HG03571 (cell line): ENCODE data around the gene RPP25L.

Experiments used
- ATAC-seq: cut with Tn5 transposase; IDR thresholded peaks from one replicate; pipeline ENCODE4 v1.9.1; 2021; ENCODE audit not compliant: unreplicated experiment

Gene RPP25L

DNA sequence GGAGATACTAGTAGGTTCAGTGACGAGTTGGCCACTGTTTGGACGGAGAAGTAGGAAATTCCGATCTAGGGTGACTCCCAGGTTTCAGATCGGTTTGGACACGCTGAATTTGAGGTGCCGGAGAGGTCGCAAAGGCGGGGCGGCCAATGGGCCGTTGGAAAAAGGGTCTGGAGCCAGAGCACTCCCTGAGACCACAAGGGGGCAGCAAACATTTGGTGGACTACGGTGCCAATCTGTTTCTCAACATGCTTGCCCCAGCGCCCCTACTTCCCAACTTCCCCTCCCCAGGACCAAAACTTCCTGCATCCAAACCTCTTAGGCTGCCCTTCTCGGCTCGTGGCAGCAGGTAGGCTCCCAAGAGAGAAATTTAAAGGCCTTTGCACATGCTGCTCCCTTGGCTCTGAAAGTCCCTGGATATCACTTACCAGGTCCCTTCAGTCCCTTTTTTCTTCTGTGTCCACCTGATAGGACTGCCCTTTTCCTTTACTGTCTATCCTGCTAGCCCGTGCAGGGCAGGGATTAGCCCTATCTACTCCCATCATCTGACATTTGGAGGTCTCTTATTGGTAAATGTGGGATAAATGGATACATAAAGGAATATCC, 992 bp upstream of the RPP25L start:
- ATAC-seq, result no peak

GRCh38 chr9:34611251-34611810, 566 bp downstream of the RPP25L start:
- no peak for ATAC-seq

- ATAC-seq, result no peak
Observed at GRCh38 chr9:34610434-34611206, 1.3 kb downstream of the RPP25L start.

DNA sequence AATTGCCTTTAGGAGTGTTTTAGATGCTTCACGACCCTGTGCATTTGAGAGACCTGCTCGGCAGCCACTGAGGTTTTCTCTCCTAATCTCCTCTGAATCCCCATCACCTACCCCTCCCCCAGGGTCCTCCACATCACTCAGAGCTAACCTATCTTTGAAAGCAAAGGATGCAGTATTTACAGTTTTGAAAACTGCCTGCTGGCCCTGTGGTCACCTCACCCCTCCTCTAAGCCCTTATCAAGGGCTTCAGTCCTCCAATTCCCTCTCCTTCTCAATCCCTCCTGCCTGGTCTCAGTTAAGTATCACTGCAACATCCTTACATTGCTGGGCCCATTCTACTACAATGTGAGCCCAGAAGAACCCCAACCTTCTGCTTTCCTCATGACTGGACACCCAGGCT, 4.6 kb downstream of the RPP25L start:
- ATAC-seq, result no peak

- no peak for ATAC-seq
Observed at GRCh38 chr9:34606905-34607304, 5.0 kb downstream of the RPP25L start.

GRCh38 chr9:34606190-34606589, 5.7 kb downstream of the RPP25L start:
- ATAC-seq, result no peak

DNA sequence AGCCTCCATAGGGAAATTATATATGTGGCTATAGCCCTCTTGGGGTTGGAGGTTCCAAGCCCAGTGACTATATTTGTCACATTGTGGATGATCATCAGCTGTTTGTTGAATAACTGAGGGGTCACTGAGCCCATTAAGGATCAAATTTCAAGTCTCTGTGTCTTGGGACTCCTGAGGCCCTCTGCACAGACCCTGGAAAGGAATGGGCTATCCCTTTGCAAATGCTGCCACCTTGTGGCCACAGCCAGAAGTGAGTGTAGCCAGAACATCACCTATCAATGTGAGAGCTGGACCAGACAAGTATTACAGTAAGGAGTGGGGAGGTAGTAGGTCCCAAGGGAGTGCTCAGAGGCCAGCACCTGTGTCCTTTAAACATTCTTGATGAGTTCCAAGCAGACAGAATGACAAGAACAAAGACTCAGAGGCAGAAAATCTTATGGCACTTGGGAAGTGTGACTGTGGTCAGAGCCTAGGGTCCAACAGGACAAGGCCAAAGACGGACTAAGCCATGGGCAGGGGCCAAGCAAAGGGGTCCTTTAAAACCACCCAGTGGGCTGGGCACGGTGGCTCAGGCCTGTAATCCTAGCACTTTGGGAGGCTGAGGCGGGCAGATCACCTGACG, 8.2 kb downstream of the RPP25L start:
- no peak for ATAC-seq

DNA sequence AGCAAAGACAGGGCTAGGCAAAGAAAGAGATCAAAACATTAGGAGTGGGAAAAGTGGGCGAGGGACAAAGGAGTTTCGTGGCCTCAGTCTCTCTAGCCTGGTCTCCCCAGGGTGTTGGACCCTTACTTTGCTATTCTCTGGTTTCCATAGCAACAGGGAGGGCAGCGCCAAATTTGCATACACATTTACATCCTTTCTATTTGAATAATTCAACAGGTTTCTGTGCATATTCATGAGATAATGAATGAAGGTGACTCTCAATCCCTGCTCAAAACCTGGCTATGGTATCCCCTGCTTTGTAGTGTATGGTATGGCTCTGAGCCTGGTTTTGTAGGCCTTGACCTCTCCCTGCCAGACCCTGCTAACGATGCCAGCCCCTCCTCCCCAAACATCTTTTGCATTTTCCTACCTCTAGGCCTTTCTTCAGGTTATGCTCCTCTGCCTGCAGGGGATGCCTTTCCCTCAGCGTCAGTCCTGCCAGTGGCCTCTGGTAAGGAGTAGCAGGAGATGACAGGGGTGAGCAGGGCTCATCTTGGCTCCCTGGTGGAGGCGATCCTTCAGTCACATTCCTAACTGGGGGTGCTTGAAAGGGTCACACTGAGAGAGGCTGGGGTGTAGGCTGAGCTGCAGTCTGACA, 9.8 kb downstream of the RPP25L start:
- no peak for ATAC-seq

- no peak for ATAC-seq
Observed at GRCh38 chr9:34600908-34601307, 11.0 kb downstream of the RPP25L start.

DNA sequence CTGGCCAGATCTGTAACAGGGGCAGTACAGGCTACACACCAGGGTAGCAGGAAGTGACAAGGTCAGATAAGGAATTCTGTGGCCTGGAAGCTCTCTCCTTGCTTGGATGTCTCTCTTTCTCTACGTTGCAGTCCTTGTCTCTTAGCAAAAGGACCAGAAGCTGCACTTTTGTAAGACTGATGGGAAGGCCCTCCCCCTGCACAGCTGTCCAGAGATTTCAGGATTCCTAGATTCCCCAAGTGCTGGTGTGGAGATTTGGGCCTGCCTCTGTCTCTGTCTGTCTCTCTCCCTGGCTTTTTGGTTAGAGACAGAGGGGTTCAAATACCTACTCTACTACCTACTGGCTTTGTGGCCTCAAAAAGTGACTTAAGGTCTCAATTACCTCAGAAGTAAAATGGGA, 12.4 kb downstream of the RPP25L start:
- ATAC-seq, result no peak

DNA sequence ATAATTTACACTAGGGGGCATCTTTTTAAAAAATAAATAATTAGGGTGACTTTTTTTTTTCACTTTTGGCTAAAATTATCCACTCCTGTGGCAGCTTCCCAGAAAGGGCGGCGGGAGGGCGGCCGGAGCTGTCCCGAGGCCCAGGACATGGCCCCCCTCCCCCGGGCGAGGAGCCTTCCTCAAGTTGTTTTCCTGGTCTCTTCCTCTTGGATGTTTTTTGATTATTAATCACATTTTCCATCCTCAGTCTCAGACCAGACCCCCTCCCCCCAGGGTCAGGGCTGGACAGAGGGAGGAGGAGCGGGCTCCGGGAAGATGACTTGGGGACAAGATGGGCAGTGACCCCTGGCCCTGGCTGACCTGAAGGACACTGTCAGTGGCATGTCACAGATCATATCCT, 17.7 kb downstream of the RPP25L start:
- ATAC-seq, result no peak

DNA sequence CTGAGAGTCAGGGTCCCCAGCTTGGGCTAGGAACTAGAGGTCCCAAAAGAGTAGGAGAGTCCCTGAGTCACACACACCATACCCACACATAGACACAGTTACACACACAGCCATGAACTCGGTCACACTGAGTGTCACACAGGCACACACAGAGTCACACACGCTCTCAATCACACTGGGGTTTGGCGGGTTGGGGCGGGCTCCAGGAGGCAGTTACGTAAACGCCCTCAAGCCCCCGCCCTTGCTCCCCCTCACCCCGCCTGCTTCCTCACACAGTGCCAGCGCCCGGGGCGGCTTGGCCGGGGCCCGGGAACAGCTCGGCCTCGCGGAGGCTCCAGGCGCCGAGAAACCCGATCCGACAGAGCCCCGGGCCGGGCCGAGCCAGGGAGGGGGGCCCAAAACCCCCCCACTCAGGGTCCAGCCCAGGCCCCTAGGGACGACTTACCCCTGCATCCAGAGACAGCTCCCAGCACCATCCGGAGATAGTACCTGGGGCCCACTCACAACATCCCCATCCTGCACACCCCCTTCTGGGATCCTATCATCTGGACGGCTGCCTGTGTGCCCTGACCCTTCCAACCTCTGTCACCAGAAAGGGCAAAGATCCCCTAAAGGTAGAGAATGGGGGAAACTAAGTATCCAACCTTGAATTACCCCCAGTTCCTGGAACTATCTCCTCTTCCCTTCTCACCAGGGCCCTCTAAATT, 18.8 kb downstream of the RPP25L start:
- ATAC-seq, result no peak

DNA sequence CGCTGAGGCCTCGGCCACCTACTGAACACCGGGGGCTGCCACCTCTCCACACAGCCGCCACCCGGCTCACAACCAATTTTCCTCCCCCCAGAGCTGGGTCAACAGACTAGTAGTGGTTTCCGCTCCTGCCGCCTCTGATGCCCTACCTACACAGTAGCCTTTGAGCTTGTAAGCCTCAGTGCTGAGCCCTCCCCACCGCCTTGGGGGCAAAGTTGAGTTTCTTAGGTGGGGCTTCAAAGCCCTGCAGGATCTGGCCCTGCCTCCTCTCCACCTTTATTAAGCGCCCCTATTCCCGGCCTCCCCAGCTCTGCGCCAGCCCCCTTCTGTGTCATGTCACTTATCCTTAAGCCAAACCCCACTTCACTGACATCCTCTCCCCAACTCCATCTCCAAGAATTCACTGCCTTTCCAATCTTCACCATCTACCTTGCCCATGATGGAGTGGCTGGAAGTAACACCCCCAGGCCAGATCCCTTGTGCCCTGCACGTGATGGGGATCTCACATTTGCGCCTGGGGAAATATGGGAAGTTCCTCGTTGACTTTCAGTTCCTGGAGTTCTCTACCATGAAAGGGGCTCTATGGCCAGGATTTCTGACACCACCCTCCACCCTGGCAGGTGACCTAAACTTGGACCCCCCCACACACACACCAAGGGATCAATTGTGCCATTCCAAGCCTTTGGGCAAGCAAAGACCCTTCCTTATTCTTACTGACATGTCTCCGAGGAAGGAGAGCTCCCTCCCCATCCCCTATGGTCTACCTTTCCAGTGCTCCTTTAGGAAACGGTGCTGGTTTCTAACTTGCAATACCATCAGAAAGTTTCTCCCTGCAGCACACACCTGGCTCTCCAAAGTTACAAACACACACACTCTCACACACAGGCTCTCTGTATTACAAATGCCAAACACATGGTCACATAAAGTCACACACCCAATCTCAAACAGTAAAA, 19.7 kb downstream of the RPP25L start:
- no peak for ATAC-seq

DNA sequence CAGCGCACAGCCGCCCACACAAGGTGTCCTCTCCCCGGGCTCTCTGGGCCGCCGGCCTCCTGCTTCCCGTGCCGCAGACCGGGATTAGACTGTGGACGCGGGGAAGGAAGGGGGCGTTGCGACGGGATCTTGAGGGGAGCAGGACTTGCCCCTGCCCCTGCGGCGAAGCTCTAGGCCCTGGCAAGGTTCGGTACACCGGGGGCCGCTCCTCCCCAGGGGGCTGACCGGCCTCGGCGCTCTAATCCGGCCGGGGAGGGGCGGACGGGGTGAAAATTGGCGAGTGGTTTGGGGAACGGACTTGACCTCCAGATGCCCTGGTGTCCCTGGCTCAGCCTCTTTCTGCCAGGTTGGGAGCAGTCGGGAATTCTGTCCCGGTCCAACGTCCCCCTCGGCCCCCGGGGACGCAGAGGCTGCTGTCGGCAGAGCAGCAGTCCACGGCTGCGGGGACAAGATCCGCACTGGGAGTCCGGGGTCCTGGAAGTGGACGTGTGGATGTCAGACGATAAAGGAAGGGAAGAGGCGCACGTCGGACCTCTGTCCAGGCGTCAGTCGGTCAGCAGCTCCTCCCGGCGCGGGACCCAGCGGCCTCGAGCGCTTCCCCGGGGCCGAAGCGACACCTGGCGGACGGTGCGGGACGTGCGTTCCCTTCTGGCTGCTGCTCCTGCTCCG, 20.5 kb downstream of the RPP25L start:
- ATAC-seq, result no peak

DNA sequence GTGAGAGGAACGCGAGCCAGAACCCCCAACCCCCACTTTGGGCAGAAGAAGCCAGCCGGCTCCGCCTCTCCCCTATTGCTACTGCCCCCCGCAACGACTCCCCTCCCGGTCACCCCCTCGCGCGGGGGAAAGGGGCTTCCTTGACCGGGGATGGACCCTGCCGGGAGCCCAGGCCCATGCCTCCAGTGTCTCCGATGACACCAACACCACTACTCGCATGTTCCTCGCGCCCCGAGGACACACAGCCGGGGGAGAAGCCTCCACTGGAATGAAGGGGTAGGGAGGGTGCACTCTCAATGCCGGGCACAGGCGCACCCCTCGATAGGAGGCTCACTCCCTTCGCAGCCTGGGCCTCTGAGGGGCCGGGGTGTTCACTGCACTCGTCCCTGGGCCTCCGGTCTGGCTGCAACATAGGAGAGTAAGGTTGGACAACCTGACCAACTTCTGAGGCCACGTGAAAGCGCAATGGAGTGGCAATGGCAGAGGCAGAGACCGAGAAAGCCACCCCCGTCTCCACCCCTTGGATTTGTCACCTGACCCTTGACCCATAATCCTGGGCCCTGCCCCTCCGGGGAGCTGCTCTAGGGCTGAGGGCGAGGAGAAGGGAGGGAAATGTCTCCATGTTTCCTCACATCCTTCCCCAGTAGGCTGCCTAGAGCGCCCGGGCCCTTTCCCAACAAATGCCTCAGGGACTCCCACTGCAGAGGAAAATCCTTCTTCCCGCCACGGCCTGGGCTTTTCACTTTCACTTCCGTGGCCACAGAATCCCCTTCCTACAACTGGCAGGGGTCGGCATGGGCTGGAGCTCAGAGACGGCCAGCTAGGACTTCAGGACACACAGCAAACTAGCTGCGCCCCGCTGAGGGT, 21.3 kb downstream of the RPP25L start:
- ATAC-seq, result no peak

GRCh38 chr9:34589636-34590380, 22.1 kb downstream of the RPP25L start, which contains the start of gene CNTFR:
Gene CNTFR (minus strand): TSS chr9:34589724. CDS start chr9:34568981, 20,743 bp downstream.
- ATAC-seq, result no peak
